HepG2 (cell line): Measurements from ENCODE around the gene YY1. TPM values are rescaled to one million over a fixed set of nuclear protein-coding genes. Genes with fewer than 3 reads are reported as not detected.

Experiments used
- BRF2 ChIP-seq: sonication (generic); formaldehyde crosslinking; IDR thresholded peaks from 2 replicates; pipeline ENCODE4 v1.8.1; 2022; ENCODE audit warnings: mild to moderate bottlenecking, missing genetic modification reagents
- GLI4 ChIP-seq: sonication (generic); formaldehyde crosslinking; IDR thresholded peaks from 2 replicates; pipeline ENCODE4 v1.5.1; 2020; ENCODE audit warnings: missing genetic modification reagents, mild to moderate bottlenecking, moderate library complexity, borderline replicate concordance
- HNRNPUL1 ChIP-seq: fragments of 200-400 bp; formaldehyde crosslinking; IDR thresholded peaks from 2 replicates; pipeline ENCODE4 v1.6.1; 2017; ENCODE audit warnings: low read depth, mild to moderate bottlenecking, low read length, moderate library complexity
- KDM3A ChIP-seq: IDR thresholded peaks from 2 replicates; pipeline ENCODE4 v1.6.1; 2018; ENCODE audit warnings: low read depth, missing compliant biosample characterization
- MBNL3 ChIP-seq: fragments of 250-450 bp; sonication (Bioruptor Pico); conservative IDR thresholded peaks from 2 replicates; pipeline ENCODE4 v1.8.0; 2022; ENCODE audit warnings: mild to moderate bottlenecking, inconsistent platforms
- MTA3 ChIP-seq: sonication (generic); formaldehyde crosslinking; IDR thresholded peaks from 2 replicates; pipeline ENCODE4 v1.4.0; 2020; ENCODE audit warnings: missing genetic modification reagents
- MXD3 ChIP-seq: IDR thresholded peaks from 2 replicates; pipeline ENCODE4 v1.6.1; 2016; ENCODE audit warnings: mild to moderate bottlenecking, missing biosample characterization, missing genetic modification reagents
- POLR2AphosphoS5 ChIP-seq: IDR thresholded peaks from 2 replicates; pipeline ENCODE4 v1.6.1; 2012; ENCODE audit warnings: low read depth, low read length
- RXRA ChIP-seq: sonication (generic); formaldehyde crosslinking; IDR thresholded peaks from 2 replicates; pipeline ENCODE4 v1.5.1; 2020; ENCODE audit warnings: missing genetic modification reagents
- SSRP1 ChIP-seq: IDR thresholded peaks from 2 replicates; pipeline ENCODE4 v1.6.1; 2016; ENCODE audit warnings: control low read depth
- TARDBP ChIP-seq: sonication (generic); formaldehyde crosslinking; IDR thresholded peaks from 2 replicates; pipeline ENCODE4 v1.8.0; 2022; ENCODE audit warnings: mild to moderate bottlenecking, missing genetic modification reagents
- TEAD2 ChIP-seq: sonication (generic); formaldehyde crosslinking; IDR thresholded peaks from 2 replicates; pipeline ENCODE4 v1.9.0; 2021; ENCODE audit warnings: missing genetic modification reagents
- TEAD3 ChIP-seq: optimal IDR thresholded peaks from 2 replicates; pipeline ENCODE3; 2016; ENCODE audit warnings: borderline replicate concordance
- THAP11 ChIP-seq: IDR thresholded peaks from 2 replicates; pipeline ENCODE4 v1.6.1; 2016; ENCODE audit warnings: missing biosample characterization, missing genetic modification reagents
- TRAFD1 ChIP-seq: sonication (generic); formaldehyde crosslinking; IDR thresholded peaks from 2 replicates; pipeline ENCODE4 v1.5.1; 2020; ENCODE audit warnings: missing genetic modification reagents, mild to moderate bottlenecking, borderline replicate concordance
- ZBTB14 ChIP-seq: sonication (generic); formaldehyde crosslinking; IDR thresholded peaks from 2 replicates; pipeline ENCODE4 v1.4.0; 2020; ENCODE audit warnings: missing genetic modification reagents
- ZFAT ChIP-seq: sonication (generic); formaldehyde crosslinking; conservative IDR thresholded peaks from 2 replicates; pipeline ENCODE4 v1.8.1; 2023; ENCODE audit warnings: missing genetic modification reagents, inconsistent platforms
- ZFP1 ChIP-seq: IDR thresholded peaks from 2 replicates; pipeline ENCODE4 v1.6.1; 2016
- ZFP41 ChIP-seq: sonication (generic); formaldehyde crosslinking; IDR thresholded peaks from 2 replicates; pipeline ENCODE4 v1.4.0; 2020; ENCODE audit warnings: mild to moderate bottlenecking, missing genetic modification reagents, borderline replicate concordance
- ZNF512 ChIP-seq: sonication (generic); formaldehyde crosslinking; IDR thresholded peaks from 2 replicates; pipeline ENCODE4 v1.4.0; 2020; ENCODE audit warnings: mild to moderate bottlenecking, missing genetic modification reagents
- ZNF567 ChIP-seq: sonication (generic); formaldehyde crosslinking; IDR thresholded peaks from 2 replicates; pipeline ENCODE4 v1.8.1; 2023; ENCODE audit warnings: mild to moderate bottlenecking, missing genetic modification reagents, borderline replicate concordance
- ZNF576 ChIP-seq: sonication (generic); formaldehyde crosslinking; IDR thresholded peaks from 2 replicates; pipeline ENCODE4 v1.4.0; 2020; ENCODE audit warnings: mild to moderate bottlenecking, missing genetic modification reagents
- ZNF615 ChIP-seq: sonication (generic); formaldehyde crosslinking; IDR thresholded peaks from 2 replicates; pipeline ENCODE4 v1.5.0; 2020; ENCODE audit warnings: mild to moderate bottlenecking, missing genetic modification reagents, borderline replicate concordance
- ZNF7 ChIP-seq: IDR thresholded peaks from 2 replicates; pipeline ENCODE4 v1.6.1; 2016; ENCODE audit warnings: missing biosample characterization, missing genetic modification reagents
- ZNF841 ChIP-seq: sonication (generic); formaldehyde crosslinking; IDR thresholded peaks from 2 replicates; pipeline ENCODE4 v1.8.1; 2023; ENCODE audit warnings: missing genetic modification reagents, borderline replicate concordance
- ZNF883 ChIP-seq: sonication (generic); formaldehyde crosslinking; IDR thresholded peaks from 2 replicates; pipeline ENCODE4 v1.5.1; 2020; ENCODE audit warnings: mild to moderate bottlenecking, missing genetic modification reagents; ENCODE audit errors: not compliant biosample characterization
- polyA plus RNA-seq, 8 experiments: library from polyadenylated mRNA; depleted of rRNA in 3 of 8; stranded (reverse) in 7 of 8; unstranded in 1 of 8; fragments of >200 nt; fragmentation: Illumina TruSeq in 4 of 8; extraction: Trizol in 4 of 8; gene quantifications; 2 replicates each; pipeline versions ENCODE4 v1.2.1 to v1.2.3, GENCODE V29; 2011 to 2016; ENCODE audit warnings: low read depth in 4 of 8, missing spikeins in 1 of 8, mixed read lengths in 1 of 8; ENCODE audit not compliant: insufficient read depth in 1 of 8
- total RNA-seq, 5 experiments: library from RNA; depleted of rRNA; stranded (reverse); fragments of >200 nt; fragmentation: Illumina TruSeq; extraction: Trizol; gene quantifications; 2 replicates each; pipeline ENCODE4 v1.2.3, GENCODE V29; 2016; ENCODE audit warnings: low read depth in 1 of 5

The YY1 gene
- total and polyA plus RNA-seq, 2 of the 13 experiments (the other 11 are each of a cell fraction or from before 2014, with no cell fraction given): 29.4 to 68.1 TPM

- no peak for TF ChIP-seq MXD3 (CRISPR knock-in tag)
- peak; percentile 47; the same call in 1 of the 2 replicates for TF ChIP-seq ZNF512 (CRISPR knock-in tag)
- TF ChIP-seq RXRA (CRISPR knock-in tag): peak; percentile 10; the same call in 1 of the 2 replicates
- no peak for TF ChIP-seq SSRP1 (CRISPR knock-in tag)
- no peak for TF ChIP-seq HNRNPUL1
- TF ChIP-seq GLI4 (CRISPR knock-in tag): no peak
- no peak for TF ChIP-seq ZBTB14
- peak; percentile 63 for TF ChIP-seq POLR2AphosphoS5
- no peak for TF ChIP-seq ZNF615 (CRISPR knock-in tag)
- TF ChIP-seq MTA3: no peak
- no peak for TF ChIP-seq ZNF841
- no peak for TF ChIP-seq ZNF567
- TF ChIP-seq ZFP1 (CRISPR knock-in tag): no peak
- no peak for TF ChIP-seq MBNL3 (CRISPR knock-in tag)
- no peak for TF ChIP-seq ZNF883
- TF ChIP-seq ZFAT (CRISPR knock-in tag): no peak
- TF ChIP-seq TARDBP (CRISPR knock-in tag): 0 out of 2 replicates have a peak, but pooled peaks have one; percentile 49
- no peak for TF ChIP-seq TEAD3 (CRISPR knock-in tag)
- no peak for TF ChIP-seq ZFP41
- TF ChIP-seq ZNF576 (CRISPR knock-in tag): no peak
- TF ChIP-seq BRF2 (CRISPR knock-in tag): no peak
- TF ChIP-seq ZNF7: no peak
- no peak for TF ChIP-seq TRAFD1 (CRISPR knock-in tag)
- no peak for TF ChIP-seq KDM3A (CRISPR knock-in tag)
- TF ChIP-seq THAP11 (CRISPR knock-in tag): no peak
- TF ChIP-seq TEAD2: no peak
Observed at GRCh38 chr14:100221533-100222223, 17.3 kb upstream of the YY1 start (continued).
